ENCODE measurements around the gene XRCC5. TPM values are rescaled to one million over a fixed set of nuclear protein-coding genes. Genes with fewer than 3 reads are reported as not detected.
"Not testable (repeated sequence)": the region's sequence is repeated elsewhere in the genome, so short reads cannot be mapped to it uniquely, and the experiment has no call there.

XRCC5 gene
- total and polyA plus RNA-seq, 2 of the 8 experiments (the other 6 are each of a cell fraction or from before 2014, with no cell fraction given), result 308 to 644 TPM

GRCh38 chr2:216208661-216209060 is 99.5 kb downstream of the XRCC5 start:
- not testable (repeated sequence) for H2BK15ac ChIP-seq (ENCODE audit: low read length); H4K91ac ChIP-seq (replicated peaks; ENCODE audit: insufficient read length, low read length); H3K4me1 ChIP-seq (replicated peaks in 1 of 4; ENCODE audit: control insufficient read depth in 3 of 4, insufficient read depth in 4 of 4, low read length in 3 of 4); H3K4ac ChIP-seq (replicated peaks; ENCODE audit: insufficient read length, low read depth, low read length); H2BK20ac ChIP-seq (ENCODE audit: low read length); H3K23me2 ChIP-seq (ENCODE audit: low read depth, low read length); H3K79me1 ChIP-seq (ENCODE audit: low read depth, low read length); H2BK5ac ChIP-seq (ENCODE audit: low read depth, low read length); DNase-seq (ENCODE audit: low read depth in 1 of 2, low spot score in 2 of 2); H2AFZ ChIP-seq (ENCODE audit: low read length); H3K4me3 ChIP-seq (ENCODE audit: extremely low read depth in 1 of 4, insufficient read depth in 2 of 4, low read depth in 3 of 4, low read length in 4 of 4); FAIRE-seq; H3K56ac ChIP-seq (replicated peaks; ENCODE audit: insufficient read length, low read depth, low read length); H3K27me3 ChIP-seq (replicated peaks in 1 of 4; ENCODE audit: control insufficient read depth in 3 of 4, extremely low read depth in 1 of 4, insufficient read depth in 3 of 4, low read length in 3 of 4); H4K8ac ChIP-seq (ENCODE audit: extremely low read depth, insufficient read depth, low read length); H3K4me2 ChIP-seq (ENCODE audit: insufficient read depth in 1 of 2, low read depth in 2 of 2, low read length in 2 of 2); H3K9ac ChIP-seq (replicated peaks in 1 of 4; ENCODE audit: extremely low read depth in 1 of 4, low read depth in 3 of 4, low read length in 3 of 4); H3K18ac ChIP-seq (ENCODE audit: extremely low read depth, low read length); H3K79me2 ChIP-seq (ENCODE audit: control insufficient read depth in 1 of 2, insufficient read depth in 2 of 2, low read length in 2 of 2); H4K20me1 ChIP-seq (replicated peaks in 1 of 2; ENCODE audit: control insufficient read depth in 1 of 2, insufficient read depth in 2 of 2, low read length in 2 of 2); H2BK12ac ChIP-seq (ENCODE audit: low read depth, low read length); H3K27ac ChIP-seq (ENCODE audit: low read depth, low read length); H3K14ac ChIP-seq (ENCODE audit: insufficient read length); H2BK120ac ChIP-seq (replicated peaks; ENCODE audit: low read depth, low read length); H4K5ac ChIP-seq (ENCODE audit: insufficient read length, low read depth, low read length); H3K9me3 ChIP-seq (ENCODE audit: insufficient read depth in 2 of 2, low read depth in 1 of 2, low read length in 1 of 2); H2AK5ac ChIP-seq (ENCODE audit: low read depth, low read length); H3K23ac ChIP-seq (ENCODE audit: insufficient read length)
- peaks cover 22 to 55% (median 35%) of the 10 kb centered on the region in 4 experiments for H3K36me3 ChIP-seq (ENCODE audit: control insufficient read depth in 2 of 4, insufficient read depth in 4 of 4, low read length in 3 of 4)
- ChIA-PET POLR2A (ENCODE audit: partially characterized antibody) (interaction anchor here (1.1 kb wide), 1 partner anchor 13 kb away, joined by 4 read pairs; no protein-coding TSS in a partner anchor), CTCF (ENCODE audit: partially characterized antibody) (interaction anchor here (0.9 kb wide), 1 partner anchor 9 kb away, joined by 3 read pairs; no protein-coding TSS in a partner anchor)
- WGBS, 2 experiments (ENCODE audit: extremely low coverage in 1 of 2, insufficient coverage in 1 of 2, insufficient read length in 1 of 2, insufficient replicate concordance in 2 of 2, low coverage in 1 of 2, low lambda C conversion rate in 2 of 2, missing lambda C conversion rate in 1 of 2), result 90% methylated on average over 8 of the region's 8 CpGs; no CpG with 5 or more reads in 1 of the 2 experiments

Data from H1 (cell line).